ENCODE measurements around the gene ASH1L.

The ASH1L gene

GRCh38 chr1:155318082-155318481 lies 244.5 kb downstream of the ASH1L start:
- TF ChIP-seq PAX5 (IDR thresholded peaks at IDR 0.05; ENCODE audit: insufficient read depth, low read length, severe bottlenecking): no peak
- TF ChIP-seq POLR2A (IDR thresholded peaks at IDR 0.05; ENCODE audit: low read depth, low read length): no peak
- no peak for TF ChIP-seq POLR2AphosphoS5 (IDR thresholded peaks at IDR 0.05; ENCODE audit: low read depth, low read length)
- no peak for TF ChIP-seq TAF1 (IDR thresholded peaks at IDR 0.05; ENCODE audit: low read depth, low read length)
- no peak for TF ChIP-seq SPI1 (IDR thresholded peaks at IDR 0.05; ENCODE audit: low read depth, low read length)
- no peak for TF ChIP-seq POU2F2 (IDR thresholded peaks at IDR 0.05; ENCODE audit: low read depth, low read length)
- FAIRE-seq (no peak), DNase-seq (ENCODE audit: insufficient read length, low spot score) (no peak)

- DNase-seq (ENCODE audit: insufficient read length, low spot score): no peak
- FAIRE-seq: no peak
- no peak for TF ChIP-seq POU2F2 (IDR thresholded peaks at IDR 0.05; ENCODE audit: low read depth, low read length)
- TF ChIP-seq POLR2A (IDR thresholded peaks at IDR 0.05; ENCODE audit: low read depth, low read length): no peak
- no peak for TF ChIP-seq TAF1 (IDR thresholded peaks at IDR 0.05; ENCODE audit: low read depth, low read length)
- no peak for TF ChIP-seq POLR2AphosphoS5 (IDR thresholded peaks at IDR 0.05; ENCODE audit: low read depth, low read length)
- TF ChIP-seq PAX5 (IDR thresholded peaks at IDR 0.05; ENCODE audit: insufficient read depth, low read length, severe bottlenecking): no peak
- TF ChIP-seq SPI1 (IDR thresholded peaks at IDR 0.05; ENCODE audit: low read depth, low read length): no peak
Measured at GRCh38 chr1:155316922-155317321, 245.7 kb downstream of the ASH1L start.

DNA sequence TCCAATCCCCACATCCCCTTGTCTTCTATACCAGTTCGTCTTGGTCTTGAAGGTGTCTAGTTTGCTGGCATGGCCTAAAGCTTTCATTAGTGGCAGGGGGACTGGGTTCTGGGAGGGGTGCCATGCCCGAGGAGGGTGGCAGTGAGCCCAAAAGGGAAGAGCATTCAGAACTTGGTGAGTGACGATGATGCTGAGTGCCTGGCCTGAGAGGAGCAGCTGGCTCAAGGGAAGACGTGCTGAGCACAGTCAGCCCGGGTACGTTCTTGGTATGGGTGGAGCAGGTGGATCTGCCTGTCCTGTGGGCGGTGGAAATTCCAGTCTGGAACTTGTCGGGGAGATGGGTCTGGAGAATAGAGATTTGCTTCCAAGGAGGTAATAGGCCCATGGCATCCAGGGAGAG lies 249.3 kb downstream of the ASH1L start:
- TF ChIP-seq TAF1 (IDR thresholded peaks at IDR 0.05; ENCODE audit: low read depth, low read length) (no peak), POU2F2 (IDR thresholded peaks at IDR 0.05; ENCODE audit: low read depth, low read length) (no peak), PAX5 (IDR thresholded peaks at IDR 0.05; ENCODE audit: insufficient read depth, low read length, severe bottlenecking) (no peak), POLR2A (IDR thresholded peaks at IDR 0.05; ENCODE audit: low read depth, low read length) (no peak), SPI1 (IDR thresholded peaks at IDR 0.05; ENCODE audit: low read depth, low read length) (no peak), POLR2AphosphoS5 (IDR thresholded peaks at IDR 0.05; ENCODE audit: low read depth, low read length) (no peak)
- DNase-seq (ENCODE audit: insufficient read length, low spot score) (no peak), FAIRE-seq (no peak)

DNA sequence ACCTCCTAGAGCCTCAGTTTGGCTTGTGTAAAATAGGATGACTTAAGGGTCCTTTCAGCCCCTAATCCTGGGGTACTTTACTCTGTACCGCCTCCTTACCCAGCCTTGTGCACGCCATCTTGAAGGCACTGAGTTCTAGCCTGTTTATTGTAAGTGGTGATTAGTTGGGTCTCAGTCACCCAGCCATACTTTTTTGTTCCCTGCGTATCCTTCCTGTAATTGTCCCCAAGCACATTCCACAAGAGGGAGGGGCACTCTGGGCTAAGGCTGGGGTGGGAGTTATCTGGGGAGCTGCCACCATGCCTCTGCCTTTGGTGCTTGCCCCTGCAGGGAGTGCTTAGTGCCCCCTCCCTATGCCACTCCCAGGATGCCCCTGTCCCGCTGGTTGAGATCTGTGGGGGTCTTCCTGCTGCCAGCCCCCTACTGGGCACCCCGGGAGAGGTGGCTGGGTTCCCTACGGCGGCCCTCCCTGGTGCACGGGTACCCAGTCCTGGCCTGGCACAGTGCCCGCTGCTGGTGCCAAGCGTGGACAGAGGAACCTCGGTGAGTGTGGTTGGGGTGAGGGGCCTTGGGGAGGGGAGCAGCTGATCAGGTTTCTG lies 253.1 kb downstream of the ASH1L start:
- TF ChIP-seq TAF1 (IDR thresholded peaks at IDR 0.05; ENCODE audit: low read depth, low read length): no peak
- no peak for TF ChIP-seq POLR2A (IDR thresholded peaks at IDR 0.05; ENCODE audit: low read depth, low read length)
- no peak for TF ChIP-seq PAX5 (IDR thresholded peaks at IDR 0.05; ENCODE audit: insufficient read depth, low read length, severe bottlenecking)
- TF ChIP-seq POU2F2 (IDR thresholded peaks at IDR 0.05; ENCODE audit: low read depth, low read length): no peak
- TF ChIP-seq POLR2AphosphoS5 (IDR thresholded peaks at IDR 0.05; ENCODE audit: low read depth, low read length): no peak
- no peak for TF ChIP-seq SPI1 (IDR thresholded peaks at IDR 0.05; ENCODE audit: low read depth, low read length)
- no peak for FAIRE-seq
- DNase-seq (ENCODE audit: insufficient read length, low spot score): no peak

GRCh38 chr1:155308493-155309422 lies 253.8 kb downstream of the ASH1L start, which contains the start of gene FDPS:
FDPS (plus strand) TSS chr1:155308866; CDS start chr1:155309790, 924 bp downstream.
- TF ChIP-seq POLR2A (IDR thresholded peaks at IDR 0.05; ENCODE audit: low read depth, low read length) (peak; percentile 81), POU2F2 (IDR thresholded peaks at IDR 0.05; ENCODE audit: low read depth, low read length) (no peak), TAF1 (IDR thresholded peaks at IDR 0.05; ENCODE audit: low read depth, low read length) (peak; percentile 71)
- FAIRE-seq (peak; percentile 97), DNase-seq (ENCODE audit: insufficient read length, low spot score) (peak; percentile 94)

GRCh38 chr1:155307247-155307740 lies 255.3 kb downstream of the ASH1L start:
- FAIRE-seq: no peak
- TF ChIP-seq POU2F2 (IDR thresholded peaks at IDR 0.05; ENCODE audit: low read depth, low read length): no peak
- TF ChIP-seq PAX5 (IDR thresholded peaks at IDR 0.05; ENCODE audit: insufficient read depth, low read length, severe bottlenecking): no peak
- TF ChIP-seq POLR2AphosphoS5 (IDR thresholded peaks at IDR 0.05; ENCODE audit: low read depth, low read length): no peak
- TF ChIP-seq SPI1 (IDR thresholded peaks at IDR 0.05; ENCODE audit: low read depth, low read length): no peak
- TF ChIP-seq TAF1 (IDR thresholded peaks at IDR 0.05; ENCODE audit: low read depth, low read length): no peak
- TF ChIP-seq POLR2A (IDR thresholded peaks at IDR 0.05; ENCODE audit: low read depth, low read length): no peak
- no peak for DNase-seq (ENCODE audit: insufficient read length, low spot score)

GRCh38 chr1:155305881-155306391 lies 256.7 kb downstream of the ASH1L start:
- DNase-seq (ENCODE audit: insufficient read length, low spot score) (no peak), FAIRE-seq (no peak)
- TF ChIP-seq POLR2AphosphoS5 (IDR thresholded peaks at IDR 0.05; ENCODE audit: low read depth, low read length) (no peak), TAF1 (IDR thresholded peaks at IDR 0.05; ENCODE audit: low read depth, low read length) (no peak), POLR2A (IDR thresholded peaks at IDR 0.05; ENCODE audit: low read depth, low read length) (no peak)

DNA sequence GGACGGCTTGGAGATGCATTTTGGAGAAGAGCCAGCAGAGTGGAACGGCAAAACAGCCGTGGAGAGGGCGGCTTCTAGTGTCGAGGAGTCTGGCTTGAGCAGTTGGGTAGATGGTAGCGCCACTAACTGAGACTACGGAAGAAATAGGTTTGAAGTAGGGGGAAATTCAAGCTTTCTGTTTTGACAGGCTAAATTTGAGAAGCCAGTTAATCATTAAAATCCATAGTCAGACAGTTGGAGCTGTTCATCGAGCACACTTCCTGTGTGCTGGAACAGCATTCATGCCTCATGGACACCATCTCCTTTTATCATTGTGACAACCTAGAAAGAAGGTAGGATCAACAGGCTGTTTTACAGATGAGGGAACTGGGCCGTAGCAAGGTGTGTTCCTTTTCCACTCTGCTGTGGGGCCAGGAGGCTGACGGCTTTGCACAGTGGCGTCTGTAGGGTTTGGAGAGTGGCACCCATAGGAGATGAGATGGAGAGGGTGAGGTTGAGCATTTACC lies 258.0 kb downstream of the ASH1L start:
- DNase-seq (ENCODE audit: insufficient read length, low spot score): no peak
- FAIRE-seq: no peak
- TF ChIP-seq TAF1 (IDR thresholded peaks at IDR 0.05; ENCODE audit: low read depth, low read length): no peak
- TF ChIP-seq SPI1 (IDR thresholded peaks at IDR 0.05; ENCODE audit: low read depth, low read length): no peak
- no peak for TF ChIP-seq POU2F2 (IDR thresholded peaks at IDR 0.05; ENCODE audit: low read depth, low read length)
- TF ChIP-seq POLR2A (IDR thresholded peaks at IDR 0.05; ENCODE audit: low read depth, low read length): no peak
- no peak for TF ChIP-seq POLR2AphosphoS5 (IDR thresholded peaks at IDR 0.05; ENCODE audit: low read depth, low read length)
- TF ChIP-seq PAX5 (IDR thresholded peaks at IDR 0.05; ENCODE audit: insufficient read depth, low read length, severe bottlenecking): no peak

GRCh38 chr1:155301342-155301841 lies 261.2 kb downstream of the ASH1L start, which contains the start of gene PKLR:
PKLR (minus strand) TSS chr1:155301438; CDS start chr1:155301395, 43 bp downstream.
- TF ChIP-seq PAX5 (IDR thresholded peaks at IDR 0.05; ENCODE audit: insufficient read depth, low read length, severe bottlenecking) (no peak), POLR2AphosphoS5 (IDR thresholded peaks at IDR 0.05; ENCODE audit: low read depth, low read length) (no peak), SPI1 (IDR thresholded peaks at IDR 0.05; ENCODE audit: low read depth, low read length) (no peak), POU2F2 (IDR thresholded peaks at IDR 0.05; ENCODE audit: low read depth, low read length) (no peak), TAF1 (IDR thresholded peaks at IDR 0.05; ENCODE audit: low read depth, low read length) (no peak), POLR2A (IDR thresholded peaks at IDR 0.05; ENCODE audit: low read depth, low read length) (no peak)
- DNase-seq (ENCODE audit: insufficient read length, low spot score) (no peak), FAIRE-seq (no peak)

All from GM12891 (cell line).